Measurements from ENCODE around the gene ATAD2B.

ATAD2B gene

DNA sequence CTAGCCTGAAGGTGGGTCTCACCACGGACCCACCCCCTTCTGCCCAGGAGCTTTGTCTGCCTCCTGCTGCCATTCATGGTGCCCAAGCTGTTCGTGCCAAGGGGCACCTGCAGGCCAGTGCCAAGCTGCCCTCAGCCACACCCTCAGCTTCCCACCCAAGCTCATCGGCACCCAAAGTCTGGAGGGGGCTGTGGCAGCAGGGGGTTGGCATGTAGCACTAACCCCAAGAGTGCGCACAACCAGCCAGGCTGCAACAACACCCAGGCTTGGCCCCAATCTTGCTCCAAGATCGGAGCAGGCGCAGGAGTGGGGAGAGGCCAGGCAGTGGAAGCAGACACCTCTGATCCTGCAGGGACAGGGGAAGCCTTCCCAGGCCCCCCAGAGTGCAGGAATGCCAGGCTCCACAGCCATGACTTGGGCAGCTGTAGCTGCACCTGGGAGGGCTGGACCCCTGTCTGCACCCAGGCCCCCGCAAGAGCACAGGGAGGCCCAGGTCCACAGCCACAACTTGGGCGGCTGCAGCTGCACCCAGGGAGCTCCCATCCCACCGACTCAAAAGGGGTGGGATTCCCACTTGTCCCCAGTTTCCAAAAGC, 89.9 kb downstream of the ATAD2B start:
- Mint-ChIP-seq H3K4me3 (no peak overlapping the region), H3K9me3 (peaks cover 2% of the 10 kb centered on the region), H3K4me1 (no peaks in the 10 kb centered on the region), H3K36me3 (peaks cover 22% of the 10 kb centered on the region), H3K27ac (no peak overlapping the region), H3K27me3 (no peaks in the 10 kb centered on the region)
- ATAC-seq (ENCODE audit: low read depth): no peak
- no peak for DNase-seq (ENCODE audit: low spot score in 2 of 2)

DNA sequence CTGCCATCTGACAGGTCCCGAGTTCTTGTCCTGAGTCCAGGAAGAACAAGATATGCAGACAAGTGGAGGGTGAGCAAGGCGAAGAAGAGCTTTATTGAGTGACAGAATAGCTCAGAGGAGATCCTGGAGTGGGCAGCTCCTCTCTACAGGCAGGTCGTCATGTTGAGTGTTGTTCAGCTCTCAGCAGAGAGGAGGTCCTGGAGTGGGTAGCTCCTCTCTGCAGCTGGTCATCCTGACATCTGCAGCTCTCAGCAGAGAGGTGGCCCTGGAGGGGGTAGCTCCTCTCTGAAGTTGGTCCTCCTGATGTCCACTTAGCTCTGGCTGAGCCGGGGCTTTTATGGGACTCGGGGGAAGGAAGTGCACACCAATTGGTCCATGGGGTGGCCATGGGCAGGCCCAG, 90.4 kb downstream of the ATAD2B start:
- Mint-ChIP-seq H3K4me1 (no peaks in the 10 kb centered on the region), H3K36me3 (peaks cover 19% of the 10 kb centered on the region), H3K27me3 (no peaks in the 10 kb centered on the region), H3K4me3 (no peak overlapping the region), H3K27ac (no peak overlapping the region), H3K9me3 (peaks cover 2% of the 10 kb centered on the region)
- ATAC-seq (ENCODE audit: low read depth) (no peak), DNase-seq (ENCODE audit: low spot score in 2 of 2) (no peak)

DNA sequence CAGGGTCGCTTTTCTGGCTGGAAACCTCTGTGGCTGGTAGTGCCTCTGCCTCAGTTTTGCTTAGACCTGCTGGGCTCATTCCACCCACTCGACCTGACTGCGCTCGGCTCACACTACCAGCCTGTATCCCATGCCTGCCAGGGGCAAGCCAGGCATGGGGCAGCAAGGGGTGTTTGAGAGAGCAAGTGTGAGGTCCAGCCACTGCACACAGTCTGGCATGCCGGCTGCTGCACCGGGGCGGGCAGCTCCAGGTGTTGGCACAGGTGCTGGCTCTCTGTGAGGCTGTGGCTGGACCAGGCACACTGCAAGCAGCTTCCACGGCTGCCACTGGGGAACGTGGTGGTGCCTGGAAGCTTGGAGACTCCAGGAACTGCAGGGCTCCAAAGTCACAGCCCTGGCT, 90.9 kb downstream of the ATAD2B start:
- DNase-seq (ENCODE audit: low spot score in 2 of 2) (no peak), ATAC-seq (ENCODE audit: low read depth) (no peak)
- no peaks in the 10 kb centered on the region for H3K4me1 Mint-ChIP-seq
- no peak overlapping the region for H3K4me3 Mint-ChIP-seq
- H3K27me3 Mint-ChIP-seq: no peaks in the 10 kb centered on the region
- H3K9me3 Mint-ChIP-seq: peaks cover 2% of the 10 kb centered on the region
- H3K27ac Mint-ChIP-seq: no peak overlapping the region
- peaks cover 19% of the 10 kb centered on the region for H3K36me3 Mint-ChIP-seq

DNA sequence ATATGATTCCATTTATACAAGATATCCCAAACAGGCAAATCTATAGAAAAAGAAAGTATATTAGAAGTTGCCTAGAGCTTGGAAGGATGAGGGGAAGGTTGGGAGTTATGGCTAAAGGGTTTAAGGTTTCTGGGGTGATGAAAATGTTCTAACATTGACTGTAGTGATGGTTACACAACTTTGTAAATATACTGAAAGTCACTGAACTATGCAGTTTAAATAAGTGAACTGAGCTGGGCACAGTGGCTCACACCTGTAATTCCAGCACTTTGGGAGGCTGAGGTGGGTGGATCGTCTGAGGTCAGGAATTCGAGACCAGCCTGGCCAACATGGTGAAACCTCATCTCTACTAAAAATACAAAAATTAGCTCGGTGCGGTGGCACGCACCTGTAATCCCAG, 91.5 kb downstream of the ATAD2B start:
- Mint-ChIP-seq H3K36me3 (peaks cover 16% of the 10 kb centered on the region), H3K27me3 (no peaks in the 10 kb centered on the region), H3K27ac (peak overlapping the region; percentile 40), H3K4me3 (no peak overlapping the region), H3K9me3 (peaks cover 2% of the 10 kb centered on the region), H3K4me1 (no peaks in the 10 kb centered on the region)
- DNase-seq (ENCODE audit: low spot score in 2 of 2): no peak
- ATAC-seq (ENCODE audit: low read depth): no peak

DNA sequence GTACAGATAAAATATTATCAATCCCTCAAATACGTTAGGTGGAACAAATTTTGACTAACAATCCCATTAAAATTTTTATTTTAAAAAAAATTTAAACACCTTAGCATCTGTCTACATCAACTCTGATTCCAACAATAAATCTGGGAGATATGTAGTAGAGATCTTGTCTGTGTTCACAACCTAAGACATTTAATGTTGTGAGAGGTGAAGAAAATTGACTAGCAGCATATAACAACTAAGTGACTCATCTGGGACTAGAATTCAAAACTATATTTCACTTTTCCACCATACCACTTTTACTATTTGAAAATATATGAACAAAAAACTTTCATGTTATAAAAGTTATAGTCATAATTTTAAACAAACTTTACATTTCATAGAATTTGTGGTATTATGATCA, 97.9 kb downstream of the ATAD2B start:
- no peak overlapping the region for H3K4me3 Mint-ChIP-seq
- H3K27ac Mint-ChIP-seq: peak overlapping the region; percentile 69
- peaks cover 2% of the 10 kb centered on the region for H3K4me1 Mint-ChIP-seq
- DNase-seq (ENCODE audit: low spot score in 2 of 2) (no peak), ATAC-seq (ENCODE audit: low read depth) (no peak)
- no peaks in the 10 kb centered on the region for H3K36me3 Mint-ChIP-seq
- no peaks in the 10 kb centered on the region for H3K9me3 Mint-ChIP-seq
- no peaks in the 10 kb centered on the region for H3K27me3 Mint-ChIP-seq

DNA sequence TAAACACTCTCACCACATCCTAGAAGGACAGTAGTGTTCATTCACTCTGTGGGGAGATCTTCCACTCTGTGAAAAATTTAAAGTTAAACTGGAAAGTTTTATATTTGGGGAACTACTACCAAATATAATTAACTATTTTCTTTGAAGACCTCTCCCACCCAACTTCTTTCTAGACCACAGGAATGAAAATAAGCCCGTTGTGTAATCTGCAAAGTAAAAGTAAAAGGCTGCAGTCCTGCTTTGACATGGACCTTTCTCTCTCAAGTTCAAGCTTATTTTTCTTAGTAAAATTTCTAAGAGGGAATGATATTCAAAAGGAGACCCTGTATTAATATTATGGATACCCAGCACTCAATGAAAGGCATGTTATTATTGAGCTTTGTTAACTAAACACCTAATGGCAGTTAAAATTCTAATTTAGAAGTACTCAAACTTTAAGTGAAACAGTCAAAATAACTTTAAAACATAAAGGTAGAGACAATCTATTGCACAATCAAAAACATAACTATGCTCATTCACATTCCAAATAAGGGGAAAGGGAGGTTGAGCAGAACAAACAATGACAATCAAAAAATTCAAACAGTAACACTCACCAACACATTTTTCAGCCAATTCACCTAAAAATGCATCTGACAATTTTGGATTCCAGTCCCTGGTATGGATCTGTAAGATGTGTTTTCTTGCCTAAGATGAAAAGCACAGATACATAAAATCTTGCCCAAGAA, 98.5 kb downstream of the ATAD2B start:
- no peak for DNase-seq (ENCODE audit: low spot score in 2 of 2)

DNA sequence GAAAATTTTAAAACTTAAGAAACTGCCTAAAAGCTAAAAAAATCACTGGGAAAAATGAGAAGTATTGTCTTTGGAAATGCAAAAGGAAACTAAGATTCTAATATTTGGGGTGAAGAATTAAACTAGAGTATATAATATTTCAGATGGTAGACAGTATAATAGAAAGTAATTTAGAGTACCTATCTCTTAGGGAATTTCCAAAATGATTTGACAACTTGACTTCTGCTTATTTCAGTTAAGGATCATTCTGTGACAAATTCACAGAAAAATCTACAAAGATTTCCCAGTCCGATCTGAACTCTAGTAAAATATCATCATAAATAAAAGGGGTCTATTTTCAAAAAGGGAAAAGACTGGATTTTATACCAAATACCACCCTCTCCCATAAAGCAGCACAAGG, 99.6 kb downstream of the ATAD2B start:
- no peaks in the 10 kb centered on the region for H3K36me3 Mint-ChIP-seq
- no peaks in the 10 kb centered on the region for H3K9me3 Mint-ChIP-seq
- H3K4me1 Mint-ChIP-seq: peaks cover 2% of the 10 kb centered on the region
- H3K4me3 Mint-ChIP-seq: no peak overlapping the region
- ATAC-seq (ENCODE audit: low read depth) (no peak), DNase-seq (ENCODE audit: low spot score in 2 of 2) (no peak)
- H3K27me3 Mint-ChIP-seq: no peaks in the 10 kb centered on the region
- peak overlapping the region; percentile 69 for H3K27ac Mint-ChIP-seq

More for the DNA sequence above, 98.5 kb downstream of the ATAD2B start:
- Mint-ChIP-seq H3K9me3 (no peaks in the 10 kb centered on the region), H3K4me1 (peaks cover 2% of the 10 kb centered on the region), H3K27ac (peak overlapping the region; percentile 69), H3K36me3 (no peaks in the 10 kb centered on the region), H3K27me3 (no peaks in the 10 kb centered on the region), H3K4me3 (no peak overlapping the region)
- no peak for ATAC-seq (ENCODE audit: low read depth)

DNA sequence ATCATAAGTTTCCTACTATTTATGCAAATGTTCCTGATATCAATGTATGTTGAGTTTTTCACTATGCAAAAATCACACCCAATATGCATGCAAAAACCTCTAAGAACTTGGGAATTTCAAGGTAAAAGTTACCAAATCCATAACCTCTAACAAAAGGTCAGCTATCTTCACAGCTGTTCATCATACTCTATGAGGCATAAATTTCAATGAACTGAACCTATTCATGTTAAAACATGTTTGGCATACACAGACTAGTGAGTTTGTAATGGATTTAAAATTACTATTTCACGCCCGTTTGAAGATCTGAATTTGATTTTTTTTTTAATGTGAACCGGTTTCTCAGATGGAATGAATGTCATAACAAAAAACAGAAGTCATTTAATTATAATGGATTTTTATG, 100.2 kb downstream of the ATAD2B start:
- Mint-ChIP-seq H3K4me1 (peaks cover 2% of the 10 kb centered on the region), H3K27me3 (no peaks in the 10 kb centered on the region), H3K27ac (peak overlapping the region; percentile 45), H3K9me3 (no peaks in the 10 kb centered on the region), H3K36me3 (peaks cover 2% of the 10 kb centered on the region), H3K4me3 (no peak overlapping the region)
- no peak for DNase-seq (ENCODE audit: low spot score in 2 of 2)
- ATAC-seq (ENCODE audit: low read depth): no peak

DNA sequence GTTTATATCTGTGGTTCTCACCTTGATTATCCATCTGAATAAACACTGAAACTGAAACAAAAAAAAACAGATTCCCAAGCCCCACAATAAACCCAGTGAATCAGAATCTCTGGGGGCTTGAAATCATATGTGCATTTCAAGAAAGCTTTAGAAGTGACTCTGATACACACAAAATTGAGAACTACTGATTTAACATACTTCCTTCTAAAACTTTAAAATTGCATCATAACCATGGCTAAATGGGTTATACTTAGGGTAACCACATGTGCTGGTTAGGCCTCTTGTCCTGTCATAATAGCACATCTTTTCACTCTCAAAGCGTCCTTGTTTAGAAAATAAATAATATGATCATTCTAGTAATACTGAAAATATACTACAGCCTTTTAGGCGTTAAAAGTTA, 100.9 kb downstream of the ATAD2B start:
- H3K36me3 Mint-ChIP-seq: peaks cover 2% of the 10 kb centered on the region
- DNase-seq (ENCODE audit: low spot score in 2 of 2) (no peak), ATAC-seq (ENCODE audit: low read depth) (no peak)
- H3K27me3 Mint-ChIP-seq: no peaks in the 10 kb centered on the region
- H3K9me3 Mint-ChIP-seq: no peaks in the 10 kb centered on the region
- H3K27ac Mint-ChIP-seq: peak overlapping the region; percentile 45
- peaks cover 2% of the 10 kb centered on the region for H3K4me1 Mint-ChIP-seq
- no peak overlapping the region for H3K4me3 Mint-ChIP-seq

DNA sequence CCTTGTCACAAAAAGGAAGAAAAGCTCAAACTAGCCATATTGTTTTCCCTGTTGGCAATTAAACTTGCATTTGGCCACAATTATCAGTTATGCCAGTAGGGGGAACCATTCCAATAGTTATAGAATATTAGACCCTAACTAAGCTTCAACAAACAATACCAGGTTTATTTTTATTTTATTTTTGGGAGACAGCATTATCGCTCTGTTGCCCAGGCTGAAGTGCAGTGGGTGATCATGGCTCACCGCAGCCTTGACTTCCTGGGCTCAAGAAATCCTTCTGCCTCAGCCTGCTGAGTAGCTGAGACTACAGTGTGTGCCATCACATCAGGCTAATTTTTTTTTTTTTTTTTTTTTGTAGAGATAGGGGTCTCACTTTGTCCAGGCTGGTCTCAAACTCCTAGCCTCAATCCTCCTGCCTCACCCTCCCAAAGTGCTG, 102.1 kb downstream of the ATAD2B start:
- Mint-ChIP-seq H3K4me3 (no peak overlapping the region), H3K4me1 (peaks cover 2% of the 10 kb centered on the region), H3K9me3 (no peaks in the 10 kb centered on the region), H3K36me3 (peaks cover 3% of the 10 kb centered on the region), H3K27ac (no peak overlapping the region), H3K27me3 (no peaks in the 10 kb centered on the region)
- DNase-seq (ENCODE audit: low spot score in 2 of 2) (peak; percentile 45 to 66), ATAC-seq (ENCODE audit: low read depth) (peak; percentile 60)

DNA sequence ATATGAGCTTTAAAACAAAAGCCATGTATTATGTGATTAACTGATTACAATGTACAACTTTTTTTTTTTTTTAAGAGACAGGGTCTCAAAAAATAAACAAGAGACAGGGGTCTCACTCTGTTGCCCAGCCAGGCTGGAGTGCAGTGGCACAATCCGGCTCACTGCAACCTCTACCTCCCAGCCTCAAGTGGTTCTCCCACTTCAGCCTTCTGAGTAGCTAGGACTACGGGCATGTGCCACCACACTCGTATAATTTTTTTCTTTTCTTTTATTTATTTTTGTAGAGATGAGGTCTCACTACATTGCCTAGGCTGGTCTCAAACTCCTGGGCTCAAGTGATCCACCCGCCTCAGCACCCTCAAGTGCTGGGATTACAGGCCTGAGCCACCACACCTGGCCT, 103.1 kb downstream of the ATAD2B start:
- H3K27me3 Mint-ChIP-seq: no peaks in the 10 kb centered on the region
- no peak overlapping the region for H3K4me3 Mint-ChIP-seq

DNA sequence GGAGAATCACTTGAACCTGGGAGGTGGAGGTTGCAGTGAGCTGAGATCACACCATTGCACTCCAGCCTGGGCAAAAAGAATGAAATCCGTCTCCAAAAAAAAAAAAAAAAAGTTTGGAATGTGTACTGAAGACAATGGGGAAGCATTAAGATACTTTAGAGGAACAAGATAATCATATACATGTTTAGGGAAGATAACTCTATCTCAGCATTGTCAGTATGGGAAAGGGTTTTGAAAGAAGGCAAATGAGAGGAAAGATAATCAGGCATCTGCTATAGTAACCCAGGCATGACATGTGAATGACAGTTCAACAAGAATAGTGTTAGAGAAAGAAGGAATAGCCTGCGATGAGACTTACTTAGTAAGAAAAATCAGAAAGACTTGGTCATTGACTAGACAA, 112.0 kb downstream of the ATAD2B start:
- H3K36me3 Mint-ChIP-seq: peaks cover 19% of the 10 kb centered on the region
- no peaks in the 10 kb centered on the region for H3K27me3 Mint-ChIP-seq
- no peak overlapping the region for H3K4me3 Mint-ChIP-seq
- H3K9me3 Mint-ChIP-seq: no peaks in the 10 kb centered on the region
- no peak for ATAC-seq (ENCODE audit: low read depth)
- no peaks in the 10 kb centered on the region for H3K4me1 Mint-ChIP-seq
- H3K27ac Mint-ChIP-seq: no peak overlapping the region
- DNase-seq (ENCODE audit: low spot score in 2 of 2): no peak

More for the DNA sequence above, 103.1 kb downstream of the ATAD2B start:
- H3K36me3 Mint-ChIP-seq: peaks cover 3% of the 10 kb centered on the region
- peaks cover 2% of the 10 kb centered on the region for H3K4me1 Mint-ChIP-seq
- H3K9me3 Mint-ChIP-seq: no peaks in the 10 kb centered on the region
- ATAC-seq (ENCODE audit: low read depth) (no peak), DNase-seq (ENCODE audit: low spot score in 2 of 2) (no peak)
- H3K27ac Mint-ChIP-seq: no peak overlapping the region

DNA sequence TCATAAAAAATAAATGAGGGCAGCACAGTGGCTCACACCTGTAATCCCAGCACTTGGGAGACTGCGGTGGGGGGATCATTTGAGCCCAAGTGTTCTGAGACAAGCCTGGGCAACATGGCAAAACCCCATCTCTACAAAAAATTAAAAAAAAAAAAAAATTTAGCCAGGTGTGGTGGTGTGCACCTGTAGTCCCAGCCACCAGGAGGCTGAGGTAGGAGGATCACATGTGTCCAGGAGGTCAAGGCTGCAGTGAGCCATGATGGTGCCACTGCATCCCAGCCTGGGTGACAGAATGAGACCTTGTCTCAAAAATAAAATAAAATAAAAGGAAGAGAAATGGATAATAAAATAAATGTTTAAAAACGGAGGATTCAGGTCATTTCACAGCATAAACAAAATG, 113.5 kb downstream of the ATAD2B start:
- ATAC-seq (ENCODE audit: low read depth): no peak
- Mint-ChIP-seq H3K27me3 (no peaks in the 10 kb centered on the region), H3K27ac (no peak overlapping the region)

DNA sequence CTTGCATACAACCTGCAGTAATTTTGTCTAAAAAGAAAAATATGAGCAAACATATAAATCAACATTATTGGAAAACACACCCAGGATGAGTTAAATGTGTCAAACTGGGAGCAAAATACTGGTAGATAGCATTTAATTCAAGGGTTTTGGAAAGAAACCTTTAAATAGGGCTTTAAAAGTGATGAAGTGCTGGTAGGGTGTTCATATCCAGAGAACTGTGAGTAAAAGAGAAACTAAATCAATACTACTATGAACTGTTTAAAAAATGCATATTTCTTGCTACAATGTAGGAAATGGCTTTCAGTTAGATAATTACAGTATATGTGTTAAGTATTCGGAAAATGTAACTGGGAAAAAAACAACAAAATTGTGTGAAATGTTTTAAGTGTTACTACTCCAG, 117.8 kb downstream of the ATAD2B start:
- no peaks in the 10 kb centered on the region for H3K27me3 Mint-ChIP-seq
- no peaks in the 10 kb centered on the region for H3K9me3 Mint-ChIP-seq
- ATAC-seq (ENCODE audit: low read depth) (no peak), DNase-seq (ENCODE audit: low spot score in 2 of 2) (no peak)
- no peak overlapping the region for H3K4me3 Mint-ChIP-seq
- H3K27ac Mint-ChIP-seq: no peak overlapping the region
- H3K4me1 Mint-ChIP-seq: peaks cover 2% of the 10 kb centered on the region
- H3K36me3 Mint-ChIP-seq: peaks cover 17% of the 10 kb centered on the region

More for the DNA sequence above, 113.5 kb downstream of the ATAD2B start:
- no peaks in the 10 kb centered on the region for H3K9me3 Mint-ChIP-seq
- DNase-seq (ENCODE audit: low spot score in 2 of 2): no peak
- no peak overlapping the region for H3K4me3 Mint-ChIP-seq
- peaks cover 23% of the 10 kb centered on the region for H3K36me3 Mint-ChIP-seq
- no peaks in the 10 kb centered on the region for H3K4me1 Mint-ChIP-seq
